GM12873 (cell line): ENCODE results near the gene ZNF341.

Experiments used
- CTCF ChIP-seq: IDR thresholded peaks from 2 replicates; pipeline ENCODE4 v1.5.1; 2012; ENCODE audit warnings: low read depth, mild to moderate bottlenecking, moderate library complexity, low read length, control low read depth; ENCODE audit not compliant: insufficient read depth; ENCODE audit errors: missing control alignments

ZNF341 gene

DNA sequence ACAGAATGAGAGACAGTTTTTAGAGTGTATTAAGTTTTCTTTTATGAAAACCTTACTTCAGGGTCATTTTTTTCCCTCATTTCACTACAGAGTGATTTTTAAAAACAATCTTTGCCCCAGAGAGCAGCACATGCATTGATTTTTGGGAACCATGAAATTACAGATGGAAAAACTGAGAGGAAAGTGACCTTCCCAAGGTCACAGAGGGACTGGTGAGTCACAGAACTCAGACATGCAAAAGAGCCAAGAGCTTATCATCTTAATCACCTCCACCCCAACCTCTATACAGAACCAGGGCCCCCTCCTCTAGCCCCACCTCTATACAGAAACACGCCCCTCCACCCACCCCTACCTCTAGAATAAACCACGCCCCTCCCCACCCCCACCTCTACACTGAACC is 22.4 kb upstream of the ZNF341 start:
- TF ChIP-seq CTCF = no peak

- TF ChIP-seq CTCF = no peak
Measured at GRCh38 chr20:33709905-33710541, 21.8 kb upstream of the ZNF341 start.

DNA sequence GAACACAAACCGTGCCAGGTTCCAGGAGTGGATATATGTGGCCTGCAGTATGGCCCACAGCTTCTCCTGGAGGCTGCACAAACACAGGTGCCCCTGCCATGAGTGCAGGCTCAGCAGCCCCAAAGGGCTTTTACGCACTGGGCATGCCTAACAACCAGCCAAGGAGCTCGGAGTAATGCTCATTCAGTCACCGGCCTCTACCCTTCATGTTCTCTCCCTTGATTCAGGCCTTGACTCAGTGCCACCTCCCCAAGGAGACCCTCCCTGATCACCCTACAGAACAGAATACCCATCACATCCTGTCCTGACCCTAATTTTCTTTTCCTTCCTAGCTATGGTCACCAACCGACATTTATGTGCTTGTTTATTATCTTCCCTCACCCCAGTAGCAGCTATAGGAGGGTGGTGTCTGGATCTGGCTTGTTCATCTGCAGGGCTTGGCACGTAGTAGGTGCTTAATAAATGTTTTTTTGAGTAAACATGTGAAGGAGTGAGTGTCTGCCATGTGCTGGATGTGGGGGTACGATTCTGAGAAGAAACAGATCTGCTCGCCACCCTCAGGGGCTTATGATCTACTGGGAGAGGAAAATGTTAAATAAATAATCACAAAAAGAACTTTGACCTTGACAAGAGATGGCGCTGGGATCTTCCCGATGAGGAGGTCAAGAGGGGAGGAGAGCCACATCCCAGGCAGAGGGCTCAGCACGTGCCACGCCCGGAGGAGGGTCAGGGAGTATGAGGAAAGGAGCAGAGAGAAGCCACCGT is 20.9 kb upstream of the ZNF341 start:
- no peak for TF ChIP-seq CTCF

DNA sequence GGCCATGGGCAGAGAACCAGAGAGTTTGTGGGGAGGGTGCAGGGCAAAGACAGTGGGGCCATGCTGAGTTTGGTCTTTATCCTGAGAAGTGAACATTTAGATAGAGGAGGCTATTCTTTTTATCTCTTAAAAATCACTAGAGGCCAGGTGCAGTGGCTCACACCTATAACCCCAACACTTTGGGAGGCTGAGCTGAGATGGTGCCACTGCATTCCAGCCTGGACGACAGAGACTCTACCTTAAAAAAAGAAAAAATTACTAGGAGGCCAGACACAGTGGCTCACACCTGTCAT is 20.4 kb upstream of the ZNF341 start:
- no peak for TF ChIP-seq CTCF

DNA sequence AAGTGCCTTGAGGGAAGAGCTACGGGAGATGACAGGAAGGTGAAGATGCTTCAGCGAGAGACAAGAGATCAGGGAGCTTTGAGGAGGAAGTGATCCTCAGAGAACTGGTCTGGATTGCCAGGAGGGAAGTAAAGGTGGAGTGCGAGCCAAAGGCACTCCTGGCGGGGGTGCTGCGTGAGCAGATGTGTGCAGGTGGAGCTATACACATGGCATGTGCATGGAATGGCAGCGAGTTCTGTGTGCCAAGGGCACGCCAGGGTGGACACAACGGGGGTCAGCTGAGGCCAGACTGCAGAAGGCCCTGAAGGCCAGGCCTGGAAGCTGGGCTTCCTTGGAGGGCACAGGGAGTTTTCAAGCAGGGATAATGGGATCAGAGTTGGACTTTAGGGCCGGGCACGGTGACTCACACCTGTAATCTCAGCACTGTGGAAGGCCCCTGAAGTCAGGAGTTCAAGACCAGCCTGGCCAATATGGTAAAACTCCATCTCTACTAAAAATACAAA is 17.9 kb upstream of the ZNF341 start:
- TF ChIP-seq CTCF = no peak

GRCh38 chr20:33716498-33716897 is 15.3 kb upstream of the ZNF341 start:
- no peak for TF ChIP-seq CTCF

DNA sequence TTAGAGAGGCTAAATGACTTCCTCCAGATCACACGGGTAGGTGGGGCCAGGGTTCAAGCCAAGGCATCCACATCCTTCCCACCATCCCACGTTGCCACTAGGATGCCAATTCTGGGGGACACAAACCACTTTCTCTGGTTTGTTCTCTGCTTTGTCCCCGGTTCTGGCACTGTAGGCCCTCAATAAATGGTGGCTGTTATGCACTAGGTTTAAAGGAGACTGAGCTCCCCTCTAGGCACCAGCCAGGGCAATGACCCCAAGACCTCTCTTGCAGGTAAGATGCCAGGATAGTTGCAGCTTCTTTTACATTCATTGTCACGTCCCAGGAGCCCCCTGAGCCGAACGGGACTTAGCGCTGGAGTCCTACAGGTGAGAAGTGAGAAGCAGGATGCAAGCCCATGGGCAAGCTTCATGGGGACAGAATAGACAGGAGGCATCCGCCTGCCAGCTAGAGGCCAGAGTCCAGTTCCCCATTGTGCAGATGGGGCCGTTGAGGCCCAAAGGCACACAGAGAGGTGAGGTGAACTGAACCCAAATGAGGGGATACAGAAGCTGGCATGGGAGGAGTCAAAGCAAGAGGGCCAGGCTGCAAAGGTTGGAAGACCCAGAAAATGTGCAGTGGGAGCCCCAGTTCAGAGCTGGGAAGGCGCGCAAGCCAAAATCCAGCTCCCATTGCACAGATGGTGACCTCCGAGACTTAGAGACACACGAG is 12.4 kb upstream of the ZNF341 start:
- TF ChIP-seq CTCF = no peak
